DND-41 (cell line): ENCODE results near the gene NUDT1.

Experiments used
- ATAC-seq: fragments of 200-7000 bp; cut with Tn5 transposase; 3 replicates; pipeline ENCODE4 v1.9.1; 2021; ENCODE audit warnings: low read depth; ENCODE audit not compliant: insufficient read depth
- DNase-seq: peaks from one replicate; pipeline ENCODE4 v3.0.0-alpha.2; 2020
- H2AFZ ChIP-seq: 2 replicates; pipeline ENCODE4 v1.6.0; 2012; ENCODE audit warnings: low read depth, low read length
- H3K27ac ChIP-seq: 2 replicates; pipeline ENCODE4 v1.5.1; 2012; ENCODE audit warnings: low read length, inconsistent platforms
- H3K27me3 ChIP-seq: fragments of 200-600 bp; sonication (generic); 2 replicates; pipeline ENCODE4 v1.6.0; 2012; ENCODE audit warnings: low read length, mild to moderate bottlenecking, inconsistent platforms; ENCODE audit not compliant: insufficient read depth, poor library complexity
- H3K36me3 ChIP-seq: 2 replicates; pipeline ENCODE4 v1.5.1; 2012; ENCODE audit warnings: low read length, inconsistent platforms; ENCODE audit not compliant: insufficient read depth
- H3K4me1 ChIP-seq: 2 replicates; pipeline ENCODE4 v1.5.1; 2012; ENCODE audit warnings: mild to moderate bottlenecking, low read length; ENCODE audit not compliant: insufficient read depth
- H3K4me2 ChIP-seq: 2 replicates; pipeline ENCODE4 v1.6.0; 2012; ENCODE audit warnings: mild to moderate bottlenecking, moderate library complexity, low read length, inconsistent platforms; ENCODE audit not compliant: insufficient read depth
- H3K4me3 ChIP-seq, 2 experiments: fragments of 200-600 bp in 1 of 2; shearing (Covaris generic) in 1 of 2; 2 replicates each; pipeline ENCODE4 v1.5.1; 2012 to 2016; ENCODE audit warnings: inconsistent platforms in 2 of 2, low read length in 2 of 2, mild to moderate bottlenecking in 2 of 2, low read depth in 1 of 2, moderate library complexity in 1 of 2
- H3K79me2 ChIP-seq: 2 replicates; pipeline ENCODE4 v1.6.0; 2012; ENCODE audit warnings: low read length, inconsistent platforms; ENCODE audit not compliant: insufficient read depth
- H3K9ac ChIP-seq: 2 replicates; pipeline ENCODE4 v1.6.0; 2012; ENCODE audit warnings: low read depth, mild to moderate bottlenecking, inconsistent platforms, low read length, moderate library complexity
- H3K9me3 ChIP-seq: 2 replicates; pipeline ENCODE4 v1.5.1; 2012; ENCODE audit warnings: low read length, moderate library complexity, mild to moderate bottlenecking, inconsistent platforms; ENCODE audit not compliant: insufficient read depth, severe bottlenecking
- H4K20me1 ChIP-seq: 2 replicates; pipeline ENCODE4 v1.6.0; 2012; ENCODE audit warnings: low read length; ENCODE audit not compliant: insufficient read depth
- CTCF ChIP-seq: IDR thresholded peaks from 2 replicates; pipeline ENCODE4 v1.5.1; 2012; ENCODE audit warnings: borderline replicate concordance, low read length, moderate library complexity, mild to moderate bottlenecking; ENCODE audit not compliant: poor library complexity, severe bottlenecking; ENCODE audit errors: extremely low read depth
- EZH2 ChIP-seq: IDR thresholded peaks from 3 replicates; pipeline ENCODE4 v1.6.1; 2012; ENCODE audit warnings: borderline replicate concordance, low read depth, mild to moderate bottlenecking, moderate library complexity, low read length, inconsistent platforms; ENCODE audit not compliant: severe bottlenecking

NUDT1 gene

GRCh38 chr7:2288503-2288902 lies 46.5 kb downstream of the NUDT1 start:
- no peaks in the 10 kb centered on the region for H3K9me3 ChIP-seq
- DNase-seq (no peak), ATAC-seq (no peak)
- H3K79me2 ChIP-seq: peaks cover 22% of the 10 kb centered on the region
- H3K27ac ChIP-seq: no peak overlapping the region
- H2AFZ ChIP-seq: no peak overlapping the region
- no peak for TF ChIP-seq EZH2
- no peak for TF ChIP-seq CTCF
- H3K4me1 ChIP-seq: no peaks in the 10 kb centered on the region
- no peaks in the 10 kb centered on the region for H3K27me3 ChIP-seq
- no peaks in the 10 kb centered on the region; the same call in 1 of the 2 replicates for H3K36me3 ChIP-seq
- H4K20me1 ChIP-seq: peaks cover 6% of the 10 kb centered on the region; the same call in 1 of the 2 replicates
- H3K4me2 ChIP-seq: no peak overlapping the region
- H3K9ac ChIP-seq: no peak overlapping the region
- H3K4me3 ChIP-seq: no peak overlapping the region

GRCh38 chr7:2289111-2289586 lies 47.1 kb downstream of the NUDT1 start:
- Histone ChIP-seq H3K79me2 (peaks cover 22% of the 10 kb centered on the region), H3K4me3 (no peak overlapping the region), H2AFZ (no peak overlapping the region), H3K9me3 (no peaks in the 10 kb centered on the region), H3K4me1 (no peaks in the 10 kb centered on the region), H3K9ac (no peak overlapping the region), H4K20me1 (peaks cover 4% of the 10 kb centered on the region; the same call in 1 of the 2 replicates), H3K4me2 (no peak overlapping the region), H3K27me3 (no peaks in the 10 kb centered on the region), H3K36me3 (no peaks in the 10 kb centered on the region; the same call in 1 of the 2 replicates), H3K27ac (no peak overlapping the region)
- no peak for ATAC-seq
- TF ChIP-seq EZH2 (no peak), CTCF (no peak)
- no peak for DNase-seq

GRCh38 chr7:2289621-2290020 lies 47.6 kb downstream of the NUDT1 start:
- Histone ChIP-seq H3K36me3 (no peaks in the 10 kb centered on the region; the same call in 1 of the 2 replicates), H3K79me2 (peaks cover 27% of the 10 kb centered on the region), H3K9me3 (no peaks in the 10 kb centered on the region), H3K27ac (no peak overlapping the region), H4K20me1 (peaks cover 4% of the 10 kb centered on the region; the same call in 1 of the 2 replicates), H3K4me2 (no peak overlapping the region), H3K27me3 (no peaks in the 10 kb centered on the region), H3K4me1 (no peaks in the 10 kb centered on the region), H3K4me3 (no peak overlapping the region), H3K9ac (no peak overlapping the region), H2AFZ (no peak overlapping the region)
- DNase-seq (no peak), ATAC-seq (no peak)
- TF ChIP-seq EZH2: no peak
- no peak for TF ChIP-seq CTCF

- DNase-seq (no peak), ATAC-seq (no peak)
- Histone ChIP-seq H3K27me3 (no peaks in the 10 kb centered on the region), H3K79me2 (peaks cover 28% of the 10 kb centered on the region), H2AFZ (no peak overlapping the region), H3K4me1 (no peaks in the 10 kb centered on the region), H4K20me1 (peaks cover 4% of the 10 kb centered on the region; the same call in 1 of the 2 replicates), H3K4me2 (no peak overlapping the region), H3K27ac (no peak overlapping the region), H3K36me3 (no peaks in the 10 kb centered on the region; the same call in 1 of the 2 replicates), H3K9me3 (no peaks in the 10 kb centered on the region), H3K9ac (no peak overlapping the region), H3K4me3 (no peak overlapping the region)
- TF ChIP-seq EZH2 (no peak), CTCF (no peak)
Observed at GRCh38 chr7:2290877-2291276, 48.9 kb downstream of the NUDT1 start.
